ENCODE data around the gene DUSP1.

Gene DUSP1

GRCh38 chr5:172719211-172719610 is 51.8 kb downstream of the DUSP1 start:
- no peak for DNase-seq

- DNase-seq: no peak
Measured at GRCh38 chr5:172718527-172719114, 52.4 kb downstream of the DUSP1 start.

Data from activated CD4-positive, CD25-positive, alpha-beta regulatory T cell treated with anti-CD3 and anti-CD28 coated beads, Interleukin-2, amount 50 U/mL, for 72 hours (primary cell).